HCT116 (cell line): ENCODE results near the gene CNTNAP5. TPM values are rescaled to one million over a fixed set of nuclear protein-coding genes. Genes with fewer than 3 reads are reported as not detected.

Source experiments
- ATAC-seq: fragments of 200-7000 bp; cut with Tn5 transposase; 2 replicates; pipeline ENCODE4 v1.9.1; 2020; ENCODE audit warnings: mild to moderate bottlenecking, moderate library complexity
- BruUV-seq: library from RNA; stranded (reverse); fragments of 400-500 nt; replicated peaks from 2 replicates; lab custom pipeline; 2021; lab: Mats Ljungman, UMichigan
- CTCF ChIA-PET: fragments of 300-600 bp; sonication (Branson Sonifier 250); formaldehyde crosslinking; loops from one replicate; lab custom pipeline; 2021; ENCODE audit warnings: antibody characterized with exemption; lab: Charles Lee
- POLR2A ChIA-PET: fragments of 300-600, 350-600 bp; sonication (Branson Sonifier 250); formaldehyde crosslinking; loops from one replicate; lab custom pipeline; 2021; ENCODE audit warnings: antibody characterized with exemption; lab: Charles Lee
- RAD21 ChIA-PET, 2 experiments: fragments of 300-600 bp; sonication (Branson Sonifier 250); formaldehyde crosslinking; loops; one replicate each; lab custom pipeline; 2023; ENCODE audit warnings: low total read pairs in 2 of 2; ENCODE audit not compliant: uncharacterized antibody in 2 of 2, unreplicated experiment in 2 of 2, low non-redundant PET in 1 of 2; lab: Charles Lee
- DNase-seq: peaks from one replicate; pipeline ENCODE4 v3.0.0-alpha.2; 2010; ENCODE audit warnings: low read depth, low spot score
- H2AFZ ChIP-seq: fragments of 200-600 bp; shearing (Covaris generic), sonication (generic); 2 replicates; pipeline ENCODE4 v1.6.1; 2017; ENCODE audit warnings: low read depth, mixed run types, mixed read lengths, antibody characterized with exemption, low read length; ENCODE audit not compliant: poor library complexity, severe bottlenecking
- H3K27ac ChIP-seq: 2 replicates; pipeline ENCODE4 v1.5.1; 2012; ENCODE audit warnings: low read depth, low read length
- H3K27me3 ChIP-seq: fragments of 200-600 bp; sonication (generic); 2 replicates; pipeline ENCODE4 v1.6.1; 2016; ENCODE audit warnings: mixed run types, low read length, mixed read lengths; ENCODE audit not compliant: insufficient read depth
- H3K36me3 ChIP-seq, 2 experiments: fragments of 200-500 bp in 1 of 2; fragments of 200-600 bp in 1 of 2; sonication (Bioruptor generic) in 1 of 2; sonication (generic) in 1 of 2; 2 replicates each; pipeline versions ENCODE4 v1.5.1 to v1.6.1; 2014 to 2016; ENCODE audit warnings: low read length in 2 of 2, inconsistent platforms in 1 of 2, mixed read lengths in 1 of 2, mixed run types in 1 of 2; ENCODE audit not compliant: insufficient read depth in 2 of 2, control insufficient read depth in 1 of 2
- H3K4me1 ChIP-seq, 2 experiments: fragments of 200-600 bp in 1 of 2; sonication (generic) in 1 of 2; 2 replicates each; pipeline versions ENCODE4 v1.5.1 to v1.6.1; 2012 to 2017; ENCODE audit warnings: low read length in 2 of 2, inconsistent platforms in 1 of 2, mild to moderate bottlenecking in 1 of 2, mixed read lengths in 1 of 2, mixed run types in 1 of 2, moderate library complexity in 1 of 2; ENCODE audit not compliant: insufficient read depth in 2 of 2, control insufficient read depth in 1 of 2
- H3K4me2 ChIP-seq: fragments of 200-600 bp; sonication (generic); 2 replicates; pipeline ENCODE4 v1.6.1; 2017; ENCODE audit warnings: mixed run types, low read length, mixed read lengths
- H3K4me3 ChIP-seq, 2 experiments: fragments of 200-600 bp in 1 of 2; sonication (generic) in 1 of 2; replicated peaks in 1 of 2; 2 replicates each; pipeline ENCODE4 v1.5.1; 2011 to 2016; ENCODE audit warnings: low read length in 2 of 2, control low read depth in 1 of 2, low read depth in 1 of 2, mild to moderate bottlenecking in 1 of 2, mixed read lengths in 1 of 2, mixed run types in 1 of 2
- H3K79me2 ChIP-seq: fragments of 200-600 bp; sonication (generic); 2 replicates; pipeline ENCODE4 v1.6.1; 2017; ENCODE audit warnings: mild to moderate bottlenecking, mixed run types, low read length, moderate library complexity, mixed read lengths; ENCODE audit not compliant: insufficient read depth
- H3K9ac ChIP-seq: fragments of 200-600 bp; sonication (generic); 2 replicates; pipeline ENCODE4 v1.6.1; 2016; ENCODE audit warnings: low read length, mixed read lengths
- H3K9me2 ChIP-seq: fragments of 200-600 bp; sonication (generic), shearing (Covaris generic); 2 replicates; pipeline ENCODE4 v1.6.1; 2017; ENCODE audit warnings: mixed run types, mild to moderate bottlenecking, moderate library complexity; ENCODE audit not compliant: insufficient read depth
- H3K9me3 ChIP-seq, 2 experiments: fragments of 200-500 bp in 1 of 2; fragments of 200-600 bp in 1 of 2; sonication (Bioruptor generic) in 1 of 2; sonication (generic) in 1 of 2; 2 replicates each; pipeline ENCODE4 v1.6.1; 2014 to 2017; ENCODE audit warnings: low read length in 2 of 2, mixed read lengths in 2 of 2, inconsistent platforms in 1 of 2, low read depth in 1 of 2, mild to moderate bottlenecking in 1 of 2, mixed run types in 1 of 2, moderate library complexity in 1 of 2; ENCODE audit not compliant: control insufficient read depth in 1 of 2, insufficient read depth in 1 of 2
- H4K20me1 ChIP-seq: fragments of 200-600 bp; sonication (generic), shearing (Covaris generic); 2 replicates; pipeline ENCODE4 v1.6.1; 2017; ENCODE audit warnings: mixed run types, mild to moderate bottlenecking, moderate library complexity; ENCODE audit not compliant: insufficient read depth
- EGR1 ChIP-seq: IDR thresholded peaks from 2 replicates; pipeline ENCODE4 v1.6.1; 2012; ENCODE audit warnings: low read depth
- ELF1 ChIP-seq: IDR thresholded peaks from 2 replicates; pipeline ENCODE4 v1.6.1; 2012; ENCODE audit warnings: low read depth, borderline replicate concordance
- FOSL1 ChIP-seq: IDR thresholded peaks from 2 replicates; pipeline ENCODE4 v1.6.1; 2012; ENCODE audit warnings: low read depth
- RAD21 ChIP-seq: IDR thresholded peaks from 2 replicates; pipeline ENCODE4 v1.6.1; 2012; ENCODE audit warnings: low read depth, mild to moderate bottlenecking
- SP1 ChIP-seq: IDR thresholded peaks from 2 replicates; pipeline ENCODE4 v1.6.1; 2012; ENCODE audit warnings: low read depth
- ZFX ChIP-seq: fragments of 450-650 bp; IDR thresholded peaks from 2 replicates; pipeline ENCODE4 v1.6.1; 2017
- ZNF274 ChIP-seq: fragments of 200-500 bp; sonication (Bioruptor generic); IDR thresholded peaks from 2 replicates; pipeline ENCODE4 v1.6.1; 2014; ENCODE audit warnings: mild to moderate bottlenecking, low read depth, low read length, inconsistent platforms
- intact Hi-C: fragments of 100-400 bp; cut with micrococcal nuclease; formaldehyde crosslinking; loops from 2 replicates; pipeline ENCODE4 v1.10.0; 2022
- total RNA-seq: library from RNA; stranded (reverse); gene quantifications from one replicate; pipeline ENCODE4 v1.2.1, GENCODE V29; 2021; ENCODE audit not compliant: unreplicated experiment
- TF ChIP-seq, protein P1 (sequence below): IDR thresholded peaks from 2 replicates; pipeline ENCODE4 v1.6.1; 2012
- TF ChIP-seq, protein P2 (sequence below): IDR thresholded peaks from 2 replicates; pipeline ENCODE4 v1.6.1; 2012
- TF ChIP-seq, protein P3 (sequence below), 3 experiments: fragments of 200-600 bp in 1 of 3; sonication (generic) in 1 of 3; IDR thresholded peaks in 2 of 3; conservative IDR thresholded peaks in 1 of 3; 2 replicates each; pipeline ENCODE4 v1.5.1; 2012 to 2017; ENCODE audit warnings: low read depth in 2 of 3, low read length in 2 of 3, antibody characterized with exemption in 1 of 3, borderline replicate concordance in 1 of 3, control low read depth in 1 of 3, mild to moderate bottlenecking in 1 of 3, mixed read lengths in 1 of 3, mixed run types in 1 of 3, moderate library complexity in 1 of 3; ENCODE audit not compliant: insufficient read depth in 1 of 3
- TF ChIP-seq, protein P4 (sequence below): IDR thresholded peaks from 2 replicates; pipeline ENCODE4 v1.6.1; 2011; ENCODE audit warnings: mild to moderate bottlenecking, low read length, moderate library complexity; ENCODE audit not compliant: insufficient replicate concordance; ENCODE audit errors: extremely low read depth
- TF ChIP-seq, protein P5 (sequence below): IDR thresholded peaks from 2 replicates; pipeline ENCODE4 v1.6.1; 2012; ENCODE audit warnings: low read depth

CNTNAP5 gene
- total RNA-seq, 1 experiment from 2014 or later = not detected

DNA sequence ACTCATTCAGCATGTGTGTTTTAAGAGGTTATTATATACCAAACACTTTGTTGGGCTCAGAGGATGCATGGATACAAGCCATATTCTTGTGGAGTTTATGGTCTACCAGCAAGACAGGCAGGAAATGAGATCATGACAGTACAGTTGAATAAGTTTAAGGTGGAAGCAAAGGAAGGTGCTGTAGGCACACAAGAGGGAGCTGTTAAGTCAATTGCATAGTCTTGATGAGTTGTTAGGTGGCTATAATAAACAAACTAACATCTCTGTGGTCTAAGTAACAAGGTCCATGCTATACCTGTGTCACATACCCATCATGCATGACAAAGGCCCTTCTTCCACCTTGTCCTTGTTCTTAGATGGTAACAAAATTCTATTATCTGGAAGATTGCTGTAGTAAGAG, 538.3 kb downstream of the CNTNAP5 start:
- DNase-seq (no peak), ATAC-seq (no peak)
- H3K9me3 ChIP-seq = peaks cover 8 to 20% of the 10 kb centered on the region in 2 experiments; a peak in 2 of 4 replicates
- H3K27ac ChIP-seq = no peak overlapping the region
- H4K20me1 ChIP-seq = no peaks in the 10 kb centered on the region
- no TSS peak for BruUV-seq
- CTCF ChIA-PET = no interaction called here
- no peaks in the 10 kb centered on the region for H3K27me3 ChIP-seq
- no peak overlapping the region for H3K4me2 ChIP-seq
- intact Hi-C loops = no loop called here
- no peaks in the 10 kb centered on the region for H3K79me2 ChIP-seq
- no peaks in the 10 kb centered on the region for H3K4me1 ChIP-seq
- no peak overlapping the region for H2AFZ ChIP-seq
- no peak for TF ChIP-seq EGR1
- TF ChIP-seq, protein P1, sequence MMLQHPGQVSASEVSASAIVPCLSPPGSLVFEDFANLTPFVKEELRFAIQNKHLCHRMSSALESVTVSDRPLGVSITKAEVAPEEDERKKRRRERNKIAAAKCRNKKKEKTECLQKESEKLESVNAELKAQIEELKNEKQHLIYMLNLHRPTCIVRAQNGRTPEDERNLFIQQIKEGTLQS = no peak
- H3K36me3 ChIP-seq = no peaks in the 10 kb centered on the region
- no peak overlapping the region for H3K4me3 ChIP-seq
- RAD21 ChIA-PET = no interaction called here
- H3K9me2 ChIP-seq = no peaks in the 10 kb centered on the region
- no peak overlapping the region for H3K9ac ChIP-seq
- POLR2A ChIA-PET = no interaction called here

DNA sequence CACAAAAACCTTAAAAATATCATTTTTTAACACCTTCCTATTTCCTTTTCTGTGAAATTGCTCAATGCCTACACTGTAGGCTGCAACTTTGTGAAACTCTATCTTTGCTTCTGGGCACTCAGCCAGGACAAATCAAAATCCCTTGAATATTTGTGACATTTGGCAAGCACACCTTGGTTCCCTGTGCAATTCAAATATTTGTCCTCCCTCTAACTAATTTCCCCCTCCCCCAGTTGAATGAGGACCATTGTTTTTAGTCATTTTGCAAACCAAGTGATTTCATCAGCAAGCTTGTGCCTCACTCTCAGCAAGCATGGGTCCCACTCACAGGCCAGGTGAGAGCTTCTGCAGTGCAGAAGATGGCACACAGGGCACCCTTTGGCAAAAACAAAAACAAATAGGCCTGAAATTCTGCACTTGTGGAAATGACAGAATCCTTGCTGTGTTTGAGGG, 541.5 kb downstream of the CNTNAP5 start:
- no TSS peak for BruUV-seq
- H3K27ac ChIP-seq = no peak overlapping the region
- no peak overlapping the region for H2AFZ ChIP-seq
- no peaks in the 10 kb centered on the region for H3K9me2 ChIP-seq
- H4K20me1 ChIP-seq = no peaks in the 10 kb centered on the region
- no peak overlapping the region for H3K9ac ChIP-seq
- intact Hi-C loops = no loop called here
- no peak overlapping the region for H3K4me2 ChIP-seq
- ATAC-seq (no peak), DNase-seq (no peak)
- H3K79me2 ChIP-seq = no peaks in the 10 kb centered on the region
- peaks cover 8 to 18% of the 10 kb centered on the region in 2 experiments; a peak in 2 of 4 replicates for H3K9me3 ChIP-seq
- POLR2A ChIA-PET = no interaction called here
- H3K27me3 ChIP-seq = no peaks in the 10 kb centered on the region
- CTCF ChIA-PET = no interaction called here
- RAD21 ChIA-PET = no interaction called here
- H3K4me1 ChIP-seq = no peaks in the 10 kb centered on the region
- H3K36me3 ChIP-seq = no peaks in the 10 kb centered on the region
- H3K4me3 ChIP-seq = no peak overlapping the region
- TF ChIP-seq ZFX (no peak), ZNF274 (no peak), FOSL1 (no peak), SP1 (no peak), RAD21 (no peak), ELF1 (no peak)
- TF ChIP-seq, protein P2, sequence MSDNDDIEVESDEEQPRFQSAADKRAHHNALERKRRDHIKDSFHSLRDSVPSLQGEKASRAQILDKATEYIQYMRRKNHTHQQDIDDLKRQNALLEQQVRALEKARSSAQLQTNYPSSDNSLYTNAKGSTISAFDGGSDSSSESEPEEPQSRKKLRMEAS = no peak
- TF ChIP-seq, protein P3, sequence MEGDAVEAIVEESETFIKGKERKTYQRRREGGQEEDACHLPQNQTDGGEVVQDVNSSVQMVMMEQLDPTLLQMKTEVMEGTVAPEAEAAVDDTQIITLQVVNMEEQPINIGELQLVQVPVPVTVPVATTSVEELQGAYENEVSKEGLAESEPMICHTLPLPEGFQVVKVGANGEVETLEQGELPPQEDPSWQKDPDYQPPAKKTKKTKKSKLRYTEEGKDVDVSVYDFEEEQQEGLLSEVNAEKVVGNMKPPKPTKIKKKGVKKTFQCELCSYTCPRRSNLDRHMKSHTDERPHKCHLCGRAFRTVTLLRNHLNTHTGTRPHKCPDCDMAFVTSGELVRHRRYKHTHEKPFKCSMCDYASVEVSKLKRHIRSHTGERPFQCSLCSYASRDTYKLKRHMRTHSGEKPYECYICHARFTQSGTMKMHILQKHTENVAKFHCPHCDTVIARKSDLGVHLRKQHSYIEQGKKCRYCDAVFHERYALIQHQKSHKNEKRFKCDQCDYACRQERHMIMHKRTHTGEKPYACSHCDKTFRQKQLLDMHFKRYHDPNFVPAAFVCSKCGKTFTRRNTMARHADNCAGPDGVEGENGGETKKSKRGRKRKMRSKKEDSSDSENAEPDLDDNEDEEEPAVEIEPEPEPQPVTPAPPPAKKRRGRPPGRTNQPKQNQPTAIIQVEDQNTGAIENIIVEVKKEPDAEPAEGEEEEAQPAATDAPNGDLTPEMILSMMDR (IDR thresholded peaks at IDR 0.05 in 2 of 3, conservative IDR thresholded peaks at IDR 0.05 in 1 of 3; ENCODE audit: borderline replicate concordance in 1 of 3, insufficient read depth in 1 of 3, low read depth in 2 of 3, low read length in 2 of 3) = no peak
- TF ChIP-seq, protein P4, sequence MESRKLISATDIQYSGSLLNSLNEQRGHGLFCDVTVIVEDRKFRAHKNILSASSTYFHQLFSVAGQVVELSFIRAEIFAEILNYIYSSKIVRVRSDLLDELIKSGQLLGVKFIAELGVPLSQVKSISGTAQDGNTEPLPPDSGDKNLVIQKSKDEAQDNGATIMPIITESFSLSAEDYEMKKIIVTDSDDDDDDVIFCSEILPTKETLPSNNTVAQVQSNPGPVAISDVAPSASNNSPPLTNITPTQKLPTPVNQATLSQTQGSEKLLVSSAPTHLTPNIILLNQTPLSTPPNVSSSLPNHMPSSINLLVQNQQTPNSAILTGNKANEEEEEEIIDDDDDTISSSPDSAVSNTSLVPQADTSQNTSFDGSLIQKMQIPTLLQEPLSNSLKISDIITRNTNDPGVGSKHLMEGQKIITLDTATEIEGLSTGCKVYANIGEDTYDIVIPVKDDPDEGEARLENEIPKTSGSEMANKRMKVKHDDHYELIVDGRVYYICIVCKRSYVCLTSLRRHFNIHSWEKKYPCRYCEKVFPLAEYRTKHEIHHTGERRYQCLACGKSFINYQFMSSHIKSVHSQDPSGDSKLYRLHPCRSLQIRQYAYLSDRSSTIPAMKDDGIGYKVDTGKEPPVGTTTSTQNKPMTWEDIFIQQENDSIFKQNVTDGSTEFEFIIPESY = no peak
- TF ChIP-seq, protein P5, sequence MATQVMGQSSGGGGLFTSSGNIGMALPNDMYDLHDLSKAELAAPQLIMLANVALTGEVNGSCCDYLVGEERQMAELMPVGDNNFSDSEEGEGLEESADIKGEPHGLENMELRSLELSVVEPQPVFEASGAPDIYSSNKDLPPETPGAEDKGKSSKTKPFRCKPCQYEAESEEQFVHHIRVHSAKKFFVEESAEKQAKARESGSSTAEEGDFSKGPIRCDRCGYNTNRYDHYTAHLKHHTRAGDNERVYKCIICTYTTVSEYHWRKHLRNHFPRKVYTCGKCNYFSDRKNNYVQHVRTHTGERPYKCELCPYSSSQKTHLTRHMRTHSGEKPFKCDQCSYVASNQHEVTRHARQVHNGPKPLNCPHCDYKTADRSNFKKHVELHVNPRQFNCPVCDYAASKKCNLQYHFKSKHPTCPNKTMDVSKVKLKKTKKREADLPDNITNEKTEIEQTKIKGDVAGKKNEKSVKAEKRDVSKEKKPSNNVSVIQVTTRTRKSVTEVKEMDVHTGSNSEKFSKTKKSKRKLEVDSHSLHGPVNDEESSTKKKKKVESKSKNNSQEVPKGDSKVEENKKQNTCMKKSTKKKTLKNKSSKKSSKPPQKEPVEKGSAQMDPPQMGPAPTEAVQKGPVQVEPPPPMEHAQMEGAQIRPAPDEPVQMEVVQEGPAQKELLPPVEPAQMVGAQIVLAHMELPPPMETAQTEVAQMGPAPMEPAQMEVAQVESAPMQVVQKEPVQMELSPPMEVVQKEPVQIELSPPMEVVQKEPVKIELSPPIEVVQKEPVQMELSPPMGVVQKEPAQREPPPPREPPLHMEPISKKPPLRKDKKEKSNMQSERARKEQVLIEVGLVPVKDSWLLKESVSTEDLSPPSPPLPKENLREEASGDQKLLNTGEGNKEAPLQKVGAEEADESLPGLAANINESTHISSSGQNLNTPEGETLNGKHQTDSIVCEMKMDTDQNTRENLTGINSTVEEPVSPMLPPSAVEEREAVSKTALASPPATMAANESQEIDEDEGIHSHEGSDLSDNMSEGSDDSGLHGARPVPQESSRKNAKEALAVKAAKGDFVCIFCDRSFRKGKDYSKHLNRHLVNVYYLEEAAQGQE = no peak
